ENCODE results near the gene ZNF473. TPM values are rescaled to one million over a fixed set of nuclear protein-coding genes. Genes with fewer than 3 reads are reported as not detected.

ZNF473 gene
- total and polyA plus RNA-seq, 9 donors: 5.4 to 8.6 (median 7.2) TPM

GRCh38 chr19:50002386-50002960, 23.3 kb upstream of the ZNF473 start:
- H3K27ac ChIP-seq (ENCODE audit: low read length): no peak overlapping the region
- peak; percentile 33 for DNase-seq
- peaks cover 84% of the 10 kb centered on the region for H3K36me3 ChIP-seq (ENCODE audit: control insufficient read depth, insufficient read depth, low read length)
- no peaks in the 10 kb centered on the region for H3K27me3 ChIP-seq (ENCODE audit: control insufficient read depth, insufficient read depth, low read length)
- no peaks in the 10 kb centered on the region for H3K4me1 ChIP-seq (ENCODE audit: control insufficient read depth, insufficient read depth, low read length)
- 85% methylated on average over 4 of the region's 6 CpGs for WGBS (ENCODE audit: insufficient coverage)
- no peaks in the 10 kb centered on the region for H3K9me3 ChIP-seq (replicated peaks; ENCODE audit: control insufficient read depth, low read depth, low read length)
- H3K4me3 ChIP-seq (ENCODE audit: low read length): no peak overlapping the region

- H3K9me3 ChIP-seq (replicated peaks; ENCODE audit: control insufficient read depth, low read depth, low read length): no peaks in the 10 kb centered on the region
Measured at GRCh38 chr19:50003254-50003788, 22.5 kb upstream of the ZNF473 start.

GRCh38 chr19:50003810-50004419, 21.9 kb upstream of the ZNF473 start:
- no peaks in the 10 kb centered on the region for H3K27me3 ChIP-seq (ENCODE audit: control insufficient read depth, insufficient read depth, low read length)
- 92% methylated on average over 9 of the region's 11 CpGs for WGBS (ENCODE audit: insufficient coverage)
- no peaks in the 10 kb centered on the region for H3K9me3 ChIP-seq (replicated peaks; ENCODE audit: control insufficient read depth, low read depth, low read length)
- no peaks in the 10 kb centered on the region for H3K4me1 ChIP-seq (ENCODE audit: control insufficient read depth, insufficient read depth, low read length)
- no peak overlapping the region for H3K4me3 ChIP-seq (ENCODE audit: low read length)
- DNase-seq: peak; percentile 53
- no peak overlapping the region for H3K27ac ChIP-seq (ENCODE audit: low read length)
- H3K36me3 ChIP-seq (ENCODE audit: control insufficient read depth, insufficient read depth, low read length): peaks cover 87% of the 10 kb centered on the region

More at GRCh38 chr19:50003254-50003788, 22.5 kb upstream of the ZNF473 start:
- Histone ChIP-seq H3K4me3 (ENCODE audit: low read length) (no peak overlapping the region), H3K36me3 (ENCODE audit: control insufficient read depth, insufficient read depth, low read length) (peaks cover 87% of the 10 kb centered on the region), H3K4me1 (ENCODE audit: control insufficient read depth, insufficient read depth, low read length) (no peaks in the 10 kb centered on the region), H3K27ac (ENCODE audit: low read length) (no peak overlapping the region), H3K27me3 (ENCODE audit: control insufficient read depth, insufficient read depth, low read length) (no peaks in the 10 kb centered on the region)
- no peak for DNase-seq
- WGBS (ENCODE audit: insufficient coverage): 86% methylated on average over 11 of the region's 17 CpGs

- Histone ChIP-seq H3K4me1 (ENCODE audit: control insufficient read depth, insufficient read depth, low read length) (no peaks in the 10 kb centered on the region), H3K36me3 (ENCODE audit: control insufficient read depth, insufficient read depth, low read length) (peaks cover 81% of the 10 kb centered on the region), H3K27me3 (ENCODE audit: control insufficient read depth, insufficient read depth, low read length) (no peaks in the 10 kb centered on the region), H3K4me3 (ENCODE audit: low read length) (no peak overlapping the region), H3K27ac (ENCODE audit: low read length) (no peak overlapping the region), H3K9me3 (replicated peaks; ENCODE audit: control insufficient read depth, low read depth, low read length) (no peaks in the 10 kb centered on the region)
- 94% methylated on average over 11 of the region's 12 CpGs for WGBS (ENCODE audit: insufficient coverage)
- no peak for DNase-seq
Measured at GRCh38 chr19:50005428-50005827, 20.4 kb upstream of the ZNF473 start.

- Histone ChIP-seq H3K9me3 (replicated peaks; ENCODE audit: control insufficient read depth, low read depth, low read length) (no peaks in the 10 kb centered on the region), H3K27ac (ENCODE audit: low read length) (no peak overlapping the region), H3K36me3 (ENCODE audit: control insufficient read depth, insufficient read depth, low read length) (peaks cover 66% of the 10 kb centered on the region), H3K4me1 (ENCODE audit: control insufficient read depth, insufficient read depth, low read length) (no peaks in the 10 kb centered on the region), H3K27me3 (ENCODE audit: control insufficient read depth, insufficient read depth, low read length) (no peaks in the 10 kb centered on the region), H3K4me3 (ENCODE audit: low read length) (no peak overlapping the region)
- WGBS (ENCODE audit: insufficient coverage): 94% methylated on average over 3 of the region's 10 CpGs
- DNase-seq: no peak
Measured at GRCh38 chr19:50007170-50007569, 18.6 kb upstream of the ZNF473 start.

- peaks cover 61% of the 10 kb centered on the region for H3K36me3 ChIP-seq (ENCODE audit: control insufficient read depth, insufficient read depth, low read length)
- H3K4me3 ChIP-seq (ENCODE audit: low read length): no peak overlapping the region
- H3K27ac ChIP-seq (ENCODE audit: low read length): no peak overlapping the region
- H3K4me1 ChIP-seq (ENCODE audit: control insufficient read depth, insufficient read depth, low read length): no peaks in the 10 kb centered on the region
- H3K27me3 ChIP-seq (ENCODE audit: control insufficient read depth, insufficient read depth, low read length): no peaks in the 10 kb centered on the region
- 100% methylated on average over 1 of the region's 2 CpGs for WGBS (ENCODE audit: insufficient coverage)
- H3K9me3 ChIP-seq (replicated peaks; ENCODE audit: control insufficient read depth, low read depth, low read length): no peaks in the 10 kb centered on the region
- DNase-seq: no peak
Measured at GRCh38 chr19:50007947-50008346, 17.9 kb upstream of the ZNF473 start.

- peaks cover 61% of the 10 kb centered on the region for H3K36me3 ChIP-seq (ENCODE audit: control insufficient read depth, insufficient read depth, low read length)
- no peaks in the 10 kb centered on the region for H3K9me3 ChIP-seq (replicated peaks; ENCODE audit: control insufficient read depth, low read depth, low read length)
- no peaks in the 10 kb centered on the region for H3K27me3 ChIP-seq (ENCODE audit: control insufficient read depth, insufficient read depth, low read length)
- H3K27ac ChIP-seq (ENCODE audit: low read length): no peak overlapping the region
- DNase-seq: no peak
- no peaks in the 10 kb centered on the region for H3K4me1 ChIP-seq (ENCODE audit: control insufficient read depth, insufficient read depth, low read length)
- 40% methylated on average over 10 of the region's 10 CpGs for WGBS (ENCODE audit: insufficient coverage)
- no peak overlapping the region for H3K4me3 ChIP-seq (ENCODE audit: low read length)
Measured at GRCh38 chr19:50008532-50008931, 17.3 kb upstream of the ZNF473 start.

- 100% methylated on average over 1 of the region's 1 CpG for WGBS (ENCODE audit: insufficient coverage)
- Histone ChIP-seq H3K4me1 (ENCODE audit: control insufficient read depth, insufficient read depth, low read length) (no peaks in the 10 kb centered on the region), H3K4me3 (ENCODE audit: low read length) (no peak overlapping the region), H3K27ac (ENCODE audit: low read length) (no peak overlapping the region), H3K9me3 (replicated peaks; ENCODE audit: control insufficient read depth, low read depth, low read length) (no peaks in the 10 kb centered on the region), H3K27me3 (ENCODE audit: control insufficient read depth, insufficient read depth, low read length) (no peaks in the 10 kb centered on the region), H3K36me3 (ENCODE audit: control insufficient read depth, insufficient read depth, low read length) (peaks cover 50% of the 10 kb centered on the region)
- DNase-seq: no peak
Measured at GRCh38 chr19:50016225-50016807, 9.5 kb upstream of the ZNF473 start.

GRCh38 chr19:50020481-50020880, 5.3 kb upstream of the ZNF473 start:
- WGBS (ENCODE audit: insufficient coverage): 88% methylated on average over 4 of the region's 6 CpGs
- DNase-seq: no peak
- no peaks in the 10 kb centered on the region for H3K9me3 ChIP-seq (replicated peaks; ENCODE audit: control insufficient read depth, low read depth, low read length)
- no peak overlapping the region for H3K4me3 ChIP-seq (ENCODE audit: low read length)
- no peaks in the 10 kb centered on the region for H3K27me3 ChIP-seq (ENCODE audit: control insufficient read depth, insufficient read depth, low read length)
- H3K27ac ChIP-seq (ENCODE audit: low read length): no peak overlapping the region
- peaks cover 8% of the 10 kb centered on the region for H3K4me1 ChIP-seq (ENCODE audit: control insufficient read depth, insufficient read depth, low read length)
- H3K36me3 ChIP-seq (ENCODE audit: control insufficient read depth, insufficient read depth, low read length): peaks cover 29% of the 10 kb centered on the region

GRCh38 chr19:50022823-50023222, 3.0 kb upstream of the ZNF473 start:
- Histone ChIP-seq H3K27ac (ENCODE audit: low read length) (no peak overlapping the region), H3K36me3 (ENCODE audit: control insufficient read depth, insufficient read depth, low read length) (peaks cover 15% of the 10 kb centered on the region), H3K4me1 (ENCODE audit: control insufficient read depth, insufficient read depth, low read length) (peaks cover 15% of the 10 kb centered on the region), H3K4me3 (ENCODE audit: low read length) (no peak overlapping the region), H3K27me3 (ENCODE audit: control insufficient read depth, insufficient read depth, low read length) (no peaks in the 10 kb centered on the region), H3K9me3 (replicated peaks; ENCODE audit: control insufficient read depth, low read depth, low read length) (no peaks in the 10 kb centered on the region)
- 86% methylated on average over 6 of the region's 7 CpGs for WGBS (ENCODE audit: insufficient coverage)
- no peak for DNase-seq

Data from muscle of leg (tissue), 11 donors.